Loucy (cell line): ENCODE data around the gene NBEAL2.

ENCODE experiments used
- H2AFZ ChIP-seq: fragments of 200-600 bp; sonication (generic); 2 replicates; pipeline ENCODE4 v1.6.0; 2016; ENCODE audit warnings: antibody characterized with exemption, mild to moderate bottlenecking, low read length, moderate library complexity
- H3F3A ChIP-seq: fragments of 200-600 bp; 2 replicates; pipeline ENCODE4 v1.6.0; 2016; ENCODE audit warnings: antibody characterized with exemption, low read depth, mild to moderate bottlenecking
- H3K27me3 ChIP-seq: fragments of 200-600 bp; sonication (generic); 2 replicates; pipeline ENCODE4 v1.6.1; 2014; ENCODE audit warnings: low read length, mild to moderate bottlenecking; ENCODE audit not compliant: insufficient read depth, poor library complexity, severe bottlenecking
- H3K36me3 ChIP-seq: fragments of 200-600 bp; sonication (generic); 2 replicates; pipeline ENCODE4 v1.6.1; 2016; ENCODE audit warnings: low read length; ENCODE audit not compliant: insufficient read depth
- H3K4me1 ChIP-seq: fragments of 200-600 bp; sonication (generic); 2 replicates; pipeline ENCODE4 v1.5.1; 2014; ENCODE audit warnings: low read length, mild to moderate bottlenecking; ENCODE audit not compliant: insufficient read depth, poor library complexity, severe bottlenecking
- H3K4me2 ChIP-seq: fragments of 200-600 bp; sonication (generic); 2 replicates; pipeline ENCODE4 v1.6.0; 2014; ENCODE audit warnings: antibody characterized with exemption, low read length, low read depth, mild to moderate bottlenecking; ENCODE audit not compliant: poor library complexity, severe bottlenecking
- H3K4me3 ChIP-seq: fragments of 200-600 bp; sonication (generic); 2 replicates; pipeline ENCODE4 v1.5.1; 2014; ENCODE audit warnings: low read length, mild to moderate bottlenecking, mixed read lengths; ENCODE audit not compliant: poor library complexity, severe bottlenecking
- H3K79me2 ChIP-seq: fragments of 200-600 bp; sonication (generic); 2 replicates; pipeline ENCODE4 v1.6.1; 2014; ENCODE audit warnings: low read length; ENCODE audit not compliant: insufficient read depth
- H3K9ac ChIP-seq: fragments of 200-600 bp; sonication (generic); 2 replicates; pipeline ENCODE4 v1.6.0; 2014; ENCODE audit warnings: mild to moderate bottlenecking, low read depth, low read length, moderate library complexity; ENCODE audit not compliant: poor library complexity, severe bottlenecking
- H3K9me2 ChIP-seq: fragments of 200-600 bp; sonication (generic); replicated peaks from 2 replicates; pipeline ENCODE4 v1.6.1; 2016; ENCODE audit warnings: low read depth, low read length, mixed read lengths
- H3K9me3 ChIP-seq: fragments of 200-600 bp; sonication (generic); 2 replicates; pipeline ENCODE4 v1.6.1; 2014; ENCODE audit warnings: mild to moderate bottlenecking, antibody characterized with exemption, low read length, low read depth; ENCODE audit not compliant: insufficient read depth
- H4K20me1 ChIP-seq: fragments of 200-600 bp; sonication (generic); 2 replicates; pipeline ENCODE4 v1.6.0; 2014; ENCODE audit warnings: antibody characterized with exemption, low read length, mild to moderate bottlenecking; ENCODE audit not compliant: insufficient read depth, poor library complexity, severe bottlenecking
- EZH2phosphoT487 ChIP-seq: fragments of 200-600 bp; IDR thresholded peaks from 2 replicates; pipeline ENCODE4 v1.6.1; 2018; ENCODE audit warnings: antibody characterized with exemption, mild to moderate bottlenecking, moderate library complexity, borderline replicate concordance
- TF ChIP-seq, protein P1 (sequence below): fragments of 200-600 bp; sonication (generic); conservative IDR thresholded peaks from 2 replicates; pipeline ENCODE4 v1.5.1; 2014; ENCODE audit warnings: mild to moderate bottlenecking, antibody characterized with exemption, low read length

The NBEAL2 gene

DNA sequence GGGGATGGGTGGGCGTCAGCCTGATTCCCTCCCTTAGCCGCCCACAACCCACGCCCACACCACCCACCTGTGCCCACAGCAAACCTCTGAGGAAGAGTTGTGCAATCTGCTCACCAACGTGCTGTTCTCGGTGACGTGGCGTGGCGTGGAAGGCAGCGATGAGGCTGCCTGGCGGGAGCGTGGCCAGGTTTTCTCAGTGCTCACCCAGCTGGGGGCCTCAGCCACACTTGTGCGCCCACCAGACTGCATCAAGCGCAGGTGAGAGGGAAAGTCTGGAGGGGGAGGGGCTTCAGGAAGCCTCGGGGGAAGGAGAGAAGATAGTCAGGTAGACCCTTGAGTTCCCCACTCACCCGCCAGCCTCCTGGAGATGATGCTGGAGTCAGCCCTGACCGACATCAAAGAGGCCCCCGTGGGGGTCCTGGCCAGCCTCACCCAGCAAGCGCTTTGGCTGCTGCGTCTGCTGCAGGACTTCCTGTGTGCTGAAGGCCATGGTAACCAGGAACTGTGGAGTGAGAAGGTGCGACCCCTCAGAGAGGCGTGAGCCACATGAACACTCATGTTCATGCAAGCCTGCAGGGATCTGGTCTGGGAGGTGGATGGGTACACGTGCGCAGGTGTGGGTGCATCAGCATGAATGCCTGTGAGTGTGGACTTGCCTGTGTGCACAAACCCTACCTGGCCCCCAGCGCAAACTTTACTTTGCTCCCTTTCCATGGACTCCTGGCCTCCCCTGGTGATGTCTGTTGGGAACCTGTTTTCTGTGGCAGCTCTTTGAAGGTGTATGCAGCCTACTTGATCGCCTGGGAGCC, 21.7 kb downstream of the NBEAL2 start:
- H3K36me3 ChIP-seq = peaks cover 71% of the 10 kb centered on the region; the same call in 1 of the 2 replicates
- TF ChIP-seq EZH2phosphoT487 = no peak
- TF ChIP-seq, protein P1, sequence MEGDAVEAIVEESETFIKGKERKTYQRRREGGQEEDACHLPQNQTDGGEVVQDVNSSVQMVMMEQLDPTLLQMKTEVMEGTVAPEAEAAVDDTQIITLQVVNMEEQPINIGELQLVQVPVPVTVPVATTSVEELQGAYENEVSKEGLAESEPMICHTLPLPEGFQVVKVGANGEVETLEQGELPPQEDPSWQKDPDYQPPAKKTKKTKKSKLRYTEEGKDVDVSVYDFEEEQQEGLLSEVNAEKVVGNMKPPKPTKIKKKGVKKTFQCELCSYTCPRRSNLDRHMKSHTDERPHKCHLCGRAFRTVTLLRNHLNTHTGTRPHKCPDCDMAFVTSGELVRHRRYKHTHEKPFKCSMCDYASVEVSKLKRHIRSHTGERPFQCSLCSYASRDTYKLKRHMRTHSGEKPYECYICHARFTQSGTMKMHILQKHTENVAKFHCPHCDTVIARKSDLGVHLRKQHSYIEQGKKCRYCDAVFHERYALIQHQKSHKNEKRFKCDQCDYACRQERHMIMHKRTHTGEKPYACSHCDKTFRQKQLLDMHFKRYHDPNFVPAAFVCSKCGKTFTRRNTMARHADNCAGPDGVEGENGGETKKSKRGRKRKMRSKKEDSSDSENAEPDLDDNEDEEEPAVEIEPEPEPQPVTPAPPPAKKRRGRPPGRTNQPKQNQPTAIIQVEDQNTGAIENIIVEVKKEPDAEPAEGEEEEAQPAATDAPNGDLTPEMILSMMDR = no peak
- no peaks in the 10 kb centered on the region for H4K20me1 ChIP-seq
- H2AFZ ChIP-seq = no peak overlapping the region
- no peaks in the 10 kb centered on the region for H3K9me3 ChIP-seq
- no peak overlapping the region for H3K4me3 ChIP-seq
- no peaks in the 10 kb centered on the region for H3F3A ChIP-seq
- no peak overlapping the region for H3K9ac ChIP-seq
- no peaks in the 10 kb centered on the region for H3K27me3 ChIP-seq
- no peaks in the 10 kb centered on the region for H3K9me2 ChIP-seq
- H3K4me2 ChIP-seq = no peak overlapping the region
- H3K4me1 ChIP-seq = peaks cover 15% of the 10 kb centered on the region
- no peaks in the 10 kb centered on the region for H3K79me2 ChIP-seq

DNA sequence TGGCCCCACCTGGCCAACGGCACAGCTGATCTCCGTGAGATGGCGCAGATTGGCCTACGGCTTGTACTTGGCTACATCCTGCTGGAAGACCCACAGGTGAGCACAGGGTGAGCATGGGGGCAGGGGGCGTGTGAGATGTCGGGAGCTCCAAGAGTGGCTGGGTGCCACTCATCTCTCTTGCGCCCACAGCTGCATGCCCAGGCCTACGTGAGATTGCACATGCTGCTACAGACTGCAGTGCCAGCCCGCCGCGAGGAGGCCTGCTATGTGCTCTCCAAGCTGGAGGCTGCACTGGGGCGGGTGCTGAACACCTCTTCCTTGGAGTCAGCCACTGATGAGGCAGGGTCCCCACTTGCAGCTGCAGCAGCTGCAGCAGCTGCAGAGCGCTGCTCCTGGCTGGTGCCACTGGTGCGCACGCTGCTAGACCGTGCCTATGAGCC, 22.3 kb downstream of the NBEAL2 start:
- H4K20me1 ChIP-seq = no peaks in the 10 kb centered on the region
- no peak overlapping the region for H3K4me2 ChIP-seq
- H2AFZ ChIP-seq = no peak overlapping the region
- no peak overlapping the region for H3K4me3 ChIP-seq
- peaks cover 77% of the 10 kb centered on the region; the same call in 1 of the 2 replicates for H3K36me3 ChIP-seq
- H3K4me1 ChIP-seq = peaks cover 10% of the 10 kb centered on the region
- TF ChIP-seq, protein P1 = no peak
- TF ChIP-seq EZH2phosphoT487 = no peak
- no peaks in the 10 kb centered on the region for H3K9me3 ChIP-seq
- no peak overlapping the region for H3K9ac ChIP-seq
- no peaks in the 10 kb centered on the region for H3K9me2 ChIP-seq
- no peaks in the 10 kb centered on the region for H3F3A ChIP-seq
- no peaks in the 10 kb centered on the region for H3K27me3 ChIP-seq
- no peaks in the 10 kb centered on the region for H3K79me2 ChIP-seq

DNA sequence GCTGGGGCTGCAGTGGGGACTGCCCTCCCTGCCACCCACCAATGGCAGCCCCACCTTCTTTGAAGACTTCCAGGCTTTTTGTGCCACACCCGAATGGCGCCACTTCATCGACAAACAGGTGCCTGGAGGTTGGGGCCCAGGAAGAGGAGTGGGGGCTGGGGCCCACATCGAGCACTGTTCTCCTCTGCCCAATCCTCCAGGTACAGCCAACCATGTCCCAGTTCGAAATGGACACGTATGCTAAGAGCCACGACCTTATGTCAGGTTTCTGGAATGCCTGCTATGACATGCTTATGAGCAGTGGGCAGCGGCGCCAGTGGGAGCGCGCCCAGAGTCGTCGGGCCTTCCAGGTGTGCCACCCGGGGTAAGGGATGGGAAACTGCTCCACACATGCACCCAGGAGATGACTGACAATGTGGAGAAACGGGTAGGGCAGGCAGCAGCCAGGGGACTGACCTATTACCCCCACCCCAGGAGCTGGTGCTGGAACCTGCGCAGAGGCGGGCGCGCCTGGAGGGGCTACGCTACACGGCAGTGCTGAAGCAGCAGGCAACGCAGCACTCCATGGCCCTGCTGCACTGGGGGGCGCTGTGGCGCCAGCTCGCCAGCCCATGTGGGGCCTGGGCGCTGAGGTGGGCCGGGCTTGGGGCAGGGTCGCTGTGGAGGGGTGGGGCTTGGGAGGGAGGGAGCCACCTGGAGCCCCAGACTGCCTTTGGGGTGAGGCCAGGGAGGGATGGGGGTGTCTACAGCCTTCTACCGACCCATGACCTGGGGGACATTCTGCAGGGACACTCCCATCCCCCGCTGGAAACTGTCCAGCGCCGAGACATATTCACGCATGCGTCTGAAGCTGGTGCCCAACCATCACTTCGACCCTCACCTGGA, 22.9 kb downstream of the NBEAL2 start:
- Histone ChIP-seq H3K27me3 (no peaks in the 10 kb centered on the region), H3F3A (no peaks in the 10 kb centered on the region), H2AFZ (no peak overlapping the region), H3K9ac (no peak overlapping the region), H3K79me2 (no peaks in the 10 kb centered on the region), H3K36me3 (peaks cover 81% of the 10 kb centered on the region; the same call in 1 of the 2 replicates), H3K4me1 (peaks cover 4% of the 10 kb centered on the region), H4K20me1 (no peaks in the 10 kb centered on the region), H3K9me3 (no peaks in the 10 kb centered on the region), H3K4me2 (no peak overlapping the region), H3K9me2 (no peaks in the 10 kb centered on the region), H3K4me3 (no peak overlapping the region)
- TF ChIP-seq, protein P1 = peak; percentile 40; the same call in 1 of the 2 replicates
- no peak for TF ChIP-seq EZH2phosphoT487
